ENCODE data around the gene ZFP69B. TPM values are rescaled to one million over a fixed set of nuclear protein-coding genes. Genes with fewer than 3 reads are reported as not detected.

ZFP69B gene
- total and polyA plus RNA-seq, 4 donors = 0.43 to 2.7 (median 1.4) TPM

DNA sequence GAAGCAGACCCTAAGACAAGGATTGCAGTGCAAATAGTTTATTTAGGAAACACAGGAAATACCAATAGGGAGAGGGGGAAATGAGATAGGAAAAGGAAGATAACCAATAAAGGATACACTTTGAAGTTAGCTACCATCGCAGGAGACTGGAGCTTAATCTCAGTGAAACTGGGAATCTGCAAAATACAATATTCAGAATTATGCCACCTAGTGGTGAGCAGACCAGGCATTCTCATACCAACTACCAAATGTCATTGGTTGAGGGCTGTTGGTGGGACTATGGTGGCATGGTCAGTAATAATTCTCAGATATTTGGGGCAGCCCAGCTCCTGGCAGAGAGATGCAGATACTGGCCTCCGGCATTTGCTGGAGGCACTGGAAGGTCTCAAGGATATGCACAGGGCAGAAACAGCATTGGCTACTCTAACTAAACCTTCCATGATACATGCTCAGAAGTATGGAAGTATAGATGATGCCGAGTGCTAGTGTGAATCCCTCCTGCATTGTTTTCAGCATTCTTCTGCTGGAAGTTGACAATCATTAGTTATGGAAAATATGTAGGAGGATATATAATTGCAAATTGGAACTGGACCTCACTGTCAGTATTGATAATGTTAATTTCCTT lies 11.8 kb upstream of the ZFP69B start:
- Histone ChIP-seq H3K9ac (ENCODE audit: insufficient read depth in 1 of 2, low read length in 2 of 2) (no peak overlapping the region), H3K4me3 (no peak overlapping the region), H3K4me1 (ENCODE audit: control insufficient read depth in 5 of 5, insufficient read depth in 5 of 5, low read length in 5 of 5) (no peaks in the 10 kb centered on the region), H3K27me3 (ENCODE audit: control insufficient read depth in 3 of 3, insufficient read depth in 3 of 3, low read length in 2 of 3) (no peaks in the 10 kb centered on the region), H3K27ac (ENCODE audit: low read depth in 1 of 2, low read length in 1 of 2) (no peak overlapping the region), H3K36me3 (ENCODE audit: control insufficient read depth in 4 of 4, insufficient read depth in 4 of 4, low read length in 4 of 4) (no peaks in the 10 kb centered on the region), H3K9me3 (ENCODE audit: control insufficient read depth in 4 of 4, insufficient read depth in 3 of 4, low read length in 3 of 4) (no peaks in the 10 kb centered on the region)
- DNase-seq = peak in 2 of 3 donors; percentile 11 to 14
- ATAC-seq (ENCODE audit: insufficient read depth, low FRiP score) = no peak
- WGBS, 2 donors = 63 to 70% methylated on average over 3 of the region's 3 CpGs
- TF ChIP-seq, protein P1, sequence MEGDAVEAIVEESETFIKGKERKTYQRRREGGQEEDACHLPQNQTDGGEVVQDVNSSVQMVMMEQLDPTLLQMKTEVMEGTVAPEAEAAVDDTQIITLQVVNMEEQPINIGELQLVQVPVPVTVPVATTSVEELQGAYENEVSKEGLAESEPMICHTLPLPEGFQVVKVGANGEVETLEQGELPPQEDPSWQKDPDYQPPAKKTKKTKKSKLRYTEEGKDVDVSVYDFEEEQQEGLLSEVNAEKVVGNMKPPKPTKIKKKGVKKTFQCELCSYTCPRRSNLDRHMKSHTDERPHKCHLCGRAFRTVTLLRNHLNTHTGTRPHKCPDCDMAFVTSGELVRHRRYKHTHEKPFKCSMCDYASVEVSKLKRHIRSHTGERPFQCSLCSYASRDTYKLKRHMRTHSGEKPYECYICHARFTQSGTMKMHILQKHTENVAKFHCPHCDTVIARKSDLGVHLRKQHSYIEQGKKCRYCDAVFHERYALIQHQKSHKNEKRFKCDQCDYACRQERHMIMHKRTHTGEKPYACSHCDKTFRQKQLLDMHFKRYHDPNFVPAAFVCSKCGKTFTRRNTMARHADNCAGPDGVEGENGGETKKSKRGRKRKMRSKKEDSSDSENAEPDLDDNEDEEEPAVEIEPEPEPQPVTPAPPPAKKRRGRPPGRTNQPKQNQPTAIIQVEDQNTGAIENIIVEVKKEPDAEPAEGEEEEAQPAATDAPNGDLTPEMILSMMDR (IDR thresholded peaks at IDR 0.05; ENCODE audit: control extremely low read depth, extremely low read depth) = peak; percentile 45

DNA sequence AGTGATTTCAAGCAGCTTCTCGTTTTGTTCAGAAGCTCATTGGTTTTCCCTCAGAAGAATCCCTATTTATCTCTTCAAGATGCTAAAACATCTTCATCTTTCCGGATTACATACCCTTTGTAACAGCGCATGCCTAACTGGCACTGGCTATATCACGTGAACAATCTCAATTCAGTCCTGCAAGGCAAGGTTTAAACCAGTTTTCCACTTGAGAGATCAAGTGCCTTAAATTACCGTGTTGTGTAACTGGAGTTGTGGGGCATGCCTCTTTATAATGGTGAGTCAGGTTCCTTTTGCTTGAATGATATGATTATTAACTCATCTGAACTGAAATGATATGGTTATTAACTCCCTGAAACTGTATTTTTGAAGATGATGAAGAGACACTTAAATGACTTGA lies 11.0 kb upstream of the ZFP69B start:
- Histone ChIP-seq H3K27me3 (ENCODE audit: control insufficient read depth in 3 of 3, insufficient read depth in 3 of 3, low read length in 2 of 3) (no peaks in the 10 kb centered on the region), H3K9me3 (ENCODE audit: control insufficient read depth in 4 of 4, insufficient read depth in 3 of 4, low read length in 3 of 4) (no peaks in the 10 kb centered on the region), H3K36me3 (ENCODE audit: control insufficient read depth in 4 of 4, insufficient read depth in 4 of 4, low read length in 4 of 4) (no peaks in the 10 kb centered on the region), H3K27ac (ENCODE audit: low read depth in 1 of 2, low read length in 1 of 2) (no peak overlapping the region), H3K9ac (ENCODE audit: insufficient read depth in 1 of 2, low read length in 2 of 2) (no peak overlapping the region), H3K4me3 (no peak overlapping the region), H3K4me1 (ENCODE audit: control insufficient read depth in 5 of 5, insufficient read depth in 5 of 5, low read length in 5 of 5) (no peaks in the 10 kb centered on the region)
- no peak for ATAC-seq (ENCODE audit: insufficient read depth, low FRiP score)
- TF ChIP-seq, protein P1 (IDR thresholded peaks at IDR 0.05; ENCODE audit: control extremely low read depth, extremely low read depth) = no peak
- DNase-seq = peak in 2 of 3 donors; percentile 11 to 47
- WGBS, 2 donors = 69 to 84% methylated on average over 5 of the region's 5 CpGs

DNA sequence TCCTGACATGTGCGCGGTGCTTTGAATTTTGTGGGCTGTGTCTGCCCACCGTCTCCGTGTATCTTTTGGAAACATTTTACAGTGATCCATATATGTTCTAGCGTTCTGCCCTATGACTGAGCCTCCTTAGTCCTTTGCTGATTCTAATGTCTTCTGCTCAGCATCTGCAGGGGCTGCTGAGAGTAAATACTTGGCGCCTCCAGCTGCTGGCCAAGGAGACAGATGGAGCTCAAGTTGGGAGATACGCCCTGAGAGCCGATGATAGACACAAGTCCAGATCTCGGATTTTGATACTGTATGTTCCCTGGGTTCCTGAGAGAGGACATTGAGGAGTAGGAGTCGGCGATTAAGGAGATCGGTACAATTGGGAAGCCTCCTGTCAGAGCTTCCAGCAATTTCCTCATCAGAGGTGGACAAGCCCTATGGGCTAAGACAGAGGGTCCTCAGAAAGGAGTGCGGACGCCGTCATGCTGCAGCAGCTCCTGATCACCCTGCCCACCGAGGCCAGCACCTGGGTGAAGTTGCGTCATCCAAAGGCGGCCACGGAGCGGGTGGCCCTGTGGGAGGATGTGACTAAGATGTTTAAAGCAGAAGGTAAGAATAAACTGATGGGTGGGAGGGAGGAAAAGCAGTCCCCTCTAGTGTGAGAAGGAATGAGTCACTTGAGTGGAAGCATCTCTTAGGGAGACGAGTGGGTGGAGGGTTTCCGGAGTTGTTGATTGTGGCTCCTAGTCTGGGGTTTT lies 390 bp downstream of the ZFP69B start:
- H3K27ac ChIP-seq (ENCODE audit: low read depth in 1 of 2, low read length in 1 of 2) = peak overlapping the region; percentile 55 to 87
- H3K36me3 ChIP-seq (ENCODE audit: control insufficient read depth in 4 of 4, insufficient read depth in 4 of 4, low read length in 4 of 4) = peaks cover 0 to 17% (median 3%) of the 10 kb centered on the region in 4 donors
- TF ChIP-seq, protein P1 (IDR thresholded peaks at IDR 0.05; ENCODE audit: control extremely low read depth, extremely low read depth) = no peak
- H3K4me1 ChIP-seq (ENCODE audit: control insufficient read depth in 5 of 5, insufficient read depth in 5 of 5, low read length in 5 of 5) = peaks cover 0 to 9% (median 3%) of the 10 kb centered on the region in 5 donors
- ATAC-seq (ENCODE audit: insufficient read depth, low FRiP score) (peak; percentile 16), DNase-seq (peak in 1 of 3 donors; percentile 47)
- peaks cover 0 to 8% (median 3%) of the 10 kb centered on the region in 4 donors for H3K9me3 ChIP-seq (ENCODE audit: control insufficient read depth in 4 of 4, insufficient read depth in 3 of 4, low read length in 3 of 4)
- WGBS, 2 donors = 19 to 21% methylated on average over 22 of the region's 22 CpGs
- no peaks in the 10 kb centered on the region for H3K27me3 ChIP-seq (ENCODE audit: control insufficient read depth in 3 of 3, insufficient read depth in 3 of 3, low read length in 2 of 3)
- H3K4me3 ChIP-seq = peak overlapping the region; percentile 81
- peak overlapping the region; percentile 75 to 76 for H3K9ac ChIP-seq (ENCODE audit: insufficient read depth in 1 of 2, low read length in 2 of 2)
